PC-3 (cell line): ENCODE measurements around the gene VSIG2. TPM values are rescaled to one million over a fixed set of nuclear protein-coding genes. Genes with fewer than 3 reads are reported as not detected.

Experiments used
- ATAC-seq: fragments of 200-7000 bp; cut with Tn5 transposase; 2 replicates; pipeline ENCODE4 v1.9.1; 2020; ENCODE audit warnings: mild to moderate bottlenecking, moderate library complexity
- BruUV-seq: library from RNA; stranded (reverse); fragments of 400-500 nt; replicated peaks from 2 replicates; lab custom pipeline; 2021; lab: Mats Ljungman, UMichigan
- CTCF ChIA-PET: fragments of 300-600 bp; sonication (Branson Sonifier 250); formaldehyde crosslinking; loops from one replicate; lab custom pipeline; 2022; ENCODE audit warnings: antibody characterized with exemption; lab: Charles Lee
- POLR2A ChIA-PET: fragments of 300-600 bp; sonication (Branson Sonifier 250); formaldehyde crosslinking; loops from one replicate; lab custom pipeline; 2022; ENCODE audit warnings: antibody characterized with exemption; ENCODE audit not compliant: unreplicated experiment; lab: Charles Lee
- DNase-seq: peaks from one replicate; pipeline ENCODE4 v3.0.0-alpha.2; 2015
- H2AFZ ChIP-seq: fragments of 300-600 bp; sonication (generic); 2 replicates; pipeline ENCODE4 v1.6.0; 2016; ENCODE audit warnings: antibody characterized with exemption, low read length
- H3F3A ChIP-seq: fragments of 300-600 bp; sonication (generic); one replicate; pipeline ENCODE4 v1.6.0; 2017; ENCODE audit warnings: antibody characterized with exemption, low read length, control low read depth, mild to moderate bottlenecking; ENCODE audit not compliant: unreplicated experiment
- H3K27ac ChIP-seq: fragments of 300-600 bp; sonication (generic); 2 replicates; pipeline ENCODE4 v1.5.1; 2016; ENCODE audit warnings: mild to moderate bottlenecking, low read length
- H3K27me3 ChIP-seq: fragments of 300-600 bp; sonication (generic); 2 replicates; pipeline ENCODE4 v1.6.1; 2016; ENCODE audit warnings: low read length, mixed read lengths
- H3K36me3 ChIP-seq: fragments of 300-600 bp; sonication (generic); 2 replicates; pipeline ENCODE4 v1.6.1; 2016; ENCODE audit warnings: low read depth, mixed run types, low read length, mixed read lengths
- H3K4me1 ChIP-seq: fragments of 300-600 bp; sonication (generic); 2 replicates; pipeline ENCODE4 v1.5.1; 2016; ENCODE audit warnings: low read length; ENCODE audit not compliant: insufficient read depth
- H3K4me2 ChIP-seq: fragments of 300-600 bp; sonication (generic); 2 replicates; pipeline ENCODE4 v1.6.0; 2016; ENCODE audit warnings: low read length
- H3K4me3 ChIP-seq: fragments of 300-600 bp; sonication (generic); 2 replicates; pipeline ENCODE4 v1.5.1; 2016; ENCODE audit warnings: mild to moderate bottlenecking, low read length, mixed read lengths
- H3K79me2 ChIP-seq: fragments of 300-600 bp; sonication (generic); 2 replicates; pipeline ENCODE4 v1.6.1; 2017; ENCODE audit warnings: low read length, mixed read lengths
- H3K9ac ChIP-seq: fragments of 300-600 bp; sonication (generic); 2 replicates; pipeline ENCODE4 v1.6.0; 2016; ENCODE audit warnings: mild to moderate bottlenecking, low read length
- H3K9me2 ChIP-seq: fragments of 300-600 bp; sonication (generic); replicated peaks from 2 replicates; pipeline ENCODE4 v1.6.1; 2016; ENCODE audit warnings: mixed run types, low read length, mixed read lengths
- H3K9me3 ChIP-seq: fragments of 300-600 bp; sonication (generic); 2 replicates; pipeline ENCODE4 v1.6.1; 2016; ENCODE audit warnings: low read length, mixed read lengths
- H4K20me1 ChIP-seq: fragments of 300-600 bp; sonication (generic); 2 replicates; pipeline ENCODE4 v1.6.1; 2016; ENCODE audit warnings: low read length, mixed read lengths
- CTCF ChIP-seq: fragments of 300-600 bp; sonication (generic); conservative IDR thresholded peaks from 2 replicates; pipeline ENCODE4 v1.5.1; 2017; ENCODE audit warnings: antibody characterized with exemption, low read depth, mild to moderate bottlenecking, low read length
- EZH2 ChIP-seq: fragments of 300-600 bp; sonication (generic); IDR thresholded peaks from one replicate; pipeline ENCODE4 v1.6.1; 2017; ENCODE audit warnings: antibody characterized with exemption, mild to moderate bottlenecking, low read length; ENCODE audit not compliant: unreplicated experiment
- EZH2phosphoT487 ChIP-seq: fragments of 300-600 bp; sonication (generic); IDR thresholded peaks from 2 replicates; pipeline ENCODE4 v1.6.1; 2018; ENCODE audit warnings: mild to moderate bottlenecking, antibody characterized with exemption, low read length, borderline replicate concordance
- intact Hi-C: fragments of 100-400 bp; cut with micrococcal nuclease; formaldehyde crosslinking; loops from 2 replicates; pipeline ENCODE4 v1.9.0; 2023
- total RNA-seq: library from RNA; depleted of rRNA; stranded (reverse); fragments of >200 nt; gene quantifications from 2 replicates; pipeline ENCODE4 v1.2.3, GENCODE V29; 2014

The VSIG2 gene
- total RNA-seq, 1 experiment from 2014 or later: not detected

- no peaks in the 10 kb centered on the region for H3K27me3 ChIP-seq
- BruUV-seq: no TSS peak
- DNase-seq: no peak
- H3K36me3 ChIP-seq: no peaks in the 10 kb centered on the region
- H3K4me1 ChIP-seq: peaks cover 15% of the 10 kb centered on the region
- H3K9me2 ChIP-seq: no peaks in the 10 kb centered on the region
- no peaks in the 10 kb centered on the region for H3K9me3 ChIP-seq
- H2AFZ ChIP-seq: no peak overlapping the region
- H3K9ac ChIP-seq: no peak overlapping the region
- no peak overlapping the region for H3K4me3 ChIP-seq
- no peaks in the 10 kb centered on the region for H3K79me2 ChIP-seq
- ATAC-seq: no peak
- no peaks in the 10 kb centered on the region for H3F3A ChIP-seq
- CTCF ChIA-PET: no interaction called here
- POLR2A ChIA-PET: no interaction called here
- H3K4me2 ChIP-seq: no peak overlapping the region
- H4K20me1 ChIP-seq: no peaks in the 10 kb centered on the region
- intact Hi-C loops: no loop called here
- TF ChIP-seq EZH2phosphoT487 (no peak), CTCF (no peak), EZH2 (no peak)
- no peak overlapping the region for H3K27ac ChIP-seq
These were observed 22.5 kb downstream of the VSIG2 start for GRCh38 chr11:124729571-124729970.

- intact Hi-C loops: no loop called here
- ChIA-PET POLR2A (no interaction called here), CTCF (no interaction called here)
- no peaks in the 10 kb centered on the region for H3K9me3 ChIP-seq
- no peak overlapping the region for H2AFZ ChIP-seq
- no peaks in the 10 kb centered on the region for H3K9me2 ChIP-seq
- peaks cover 15% of the 10 kb centered on the region for H3K4me1 ChIP-seq
- H3K9ac ChIP-seq: no peak overlapping the region
- H4K20me1 ChIP-seq: no peaks in the 10 kb centered on the region
- DNase-seq (no peak), ATAC-seq (no peak)
- no peaks in the 10 kb centered on the region for H3K36me3 ChIP-seq
- TF ChIP-seq EZH2phosphoT487 (no peak), CTCF (no peak), EZH2 (no peak)
- BruUV-seq: no TSS peak
- H3K4me3 ChIP-seq: no peak overlapping the region
- no peaks in the 10 kb centered on the region for H3K79me2 ChIP-seq
- no peak overlapping the region for H3K27ac ChIP-seq
- no peaks in the 10 kb centered on the region for H3F3A ChIP-seq
- H3K4me2 ChIP-seq: no peak overlapping the region
- H3K27me3 ChIP-seq: no peaks in the 10 kb centered on the region
These were observed 23.9 kb downstream of the VSIG2 start for GRCh38 chr11:124728134-124728533.

DNA sequence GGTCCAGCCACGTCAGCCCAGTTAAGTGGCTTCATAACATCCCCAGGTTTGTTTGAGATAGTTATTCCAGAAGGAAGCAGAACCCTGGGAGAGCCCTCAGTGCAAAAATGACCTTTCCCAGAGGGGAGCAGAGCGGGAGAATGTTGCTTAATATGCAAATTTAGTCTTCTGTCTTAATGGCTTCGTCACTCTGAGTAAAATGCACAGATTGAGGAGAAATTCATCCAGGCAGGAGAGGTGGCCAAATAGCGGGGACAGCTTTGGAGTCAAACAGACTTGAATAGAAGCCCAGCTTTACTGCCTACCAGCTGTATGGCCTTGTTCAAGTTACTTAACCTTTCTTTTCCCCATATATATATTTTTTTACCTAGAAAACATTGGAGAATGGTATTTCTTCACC lies 24.6 kb downstream of the VSIG2 start:
- POLR2A ChIA-PET: no interaction called here
- H3K9ac ChIP-seq: no peak overlapping the region

More for the DNA sequence above, 24.6 kb downstream of the VSIG2 start:
- CTCF ChIA-PET: no interaction called here
- Histone ChIP-seq H4K20me1 (no peaks in the 10 kb centered on the region), H3K4me3 (no peak overlapping the region), H3F3A (no peaks in the 10 kb centered on the region), H3K4me1 (peaks cover 15% of the 10 kb centered on the region), H3K9me3 (no peaks in the 10 kb centered on the region), H3K4me2 (no peak overlapping the region), H3K79me2 (no peaks in the 10 kb centered on the region), H3K27me3 (no peaks in the 10 kb centered on the region), H2AFZ (no peak overlapping the region), H3K27ac (no peak overlapping the region), H3K36me3 (no peaks in the 10 kb centered on the region), H3K9me2 (no peaks in the 10 kb centered on the region)
- intact Hi-C loops: no loop called here
- BruUV-seq: no TSS peak
- no peak for TF ChIP-seq EZH2phosphoT487
- no peak for TF ChIP-seq EZH2
- no peak for TF ChIP-seq CTCF
- ATAC-seq: no peak
- no peak for DNase-seq
